C4-2B (cell line): ENCODE data around the gene CYP21A2.
"Not testable (repeated sequence)": the region's sequence is repeated elsewhere in the genome, so short reads cannot be mapped to it uniquely, and the experiment has no call there.

ENCODE experiments used
- H3K27ac ChIP-seq: fragments of 450-650 bp; 2 replicates; pipeline ENCODE4 v1.5.1; 2017
- ZFX ChIP-seq: fragments of 450-650 bp; IDR thresholded peaks from 2 replicates; pipeline ENCODE4 v1.6.1; 2017
- TF ChIP-seq, protein P1 (sequence below): fragments of 450-650 bp; conservative IDR thresholded peaks from 2 replicates; pipeline ENCODE4 v1.5.1; 2017; ENCODE audit warnings: mild to moderate bottlenecking

The CYP21A2 gene

DNA sequence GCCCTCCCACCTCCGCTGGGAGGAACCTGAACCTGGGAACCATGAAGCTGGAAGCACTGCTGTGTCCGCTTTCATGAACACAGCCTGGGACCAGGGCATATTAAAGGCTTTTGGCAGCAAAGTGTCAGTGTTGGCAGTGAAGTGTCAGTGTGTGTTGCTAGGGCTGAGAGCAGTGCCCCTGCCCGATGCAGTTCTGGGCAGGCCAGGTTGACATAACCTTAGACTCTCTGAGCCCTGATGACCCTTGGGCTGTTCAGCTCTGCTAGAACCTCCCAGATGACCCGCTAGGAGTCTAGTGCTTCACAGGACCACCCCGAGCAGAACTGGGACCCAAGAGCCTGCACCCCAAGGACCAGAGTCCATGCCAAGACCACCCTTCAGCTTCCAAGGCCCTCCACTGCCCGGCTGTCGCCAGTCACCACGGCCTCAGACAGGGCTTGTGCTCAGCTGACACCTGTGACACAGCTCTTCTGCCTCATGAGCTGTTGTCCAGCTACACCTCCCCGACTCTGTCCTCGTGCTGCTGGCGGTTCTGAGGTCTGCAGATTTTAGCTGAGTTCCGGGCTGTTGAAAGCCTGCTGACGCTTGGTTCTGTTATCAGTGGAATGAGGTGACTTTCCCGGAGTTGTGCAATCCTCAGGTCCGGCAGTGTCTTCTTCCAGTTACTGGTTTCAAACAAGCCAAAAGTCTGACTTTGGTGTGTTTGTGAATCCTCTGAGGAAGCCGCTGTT is 2.8 kb upstream of the CYP21A2 start:
- not testable (repeated sequence) for H3K27ac ChIP-seq

DNA sequence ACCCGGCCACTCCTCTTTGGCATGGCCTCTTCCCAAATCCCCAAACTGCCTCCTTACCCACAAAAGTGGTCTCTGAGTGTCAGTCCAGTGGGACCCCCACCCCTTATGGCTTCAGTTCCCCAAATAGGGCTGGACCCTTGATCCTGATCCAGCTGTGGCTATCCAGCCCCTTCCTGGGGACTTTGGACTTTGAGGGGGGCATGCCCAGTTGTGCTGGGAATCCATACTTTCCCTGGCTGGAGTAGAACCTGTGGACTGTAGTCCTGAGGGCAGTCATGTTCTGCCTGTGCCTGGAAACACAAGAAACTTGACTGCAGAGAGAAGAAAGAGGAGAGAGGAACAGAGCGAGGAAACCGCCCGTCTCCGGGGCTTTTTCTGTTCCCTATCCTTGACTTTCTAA is 1.1 kb upstream of the CYP21A2 start:
- H3K27ac ChIP-seq, result not testable (repeated sequence)

DNA sequence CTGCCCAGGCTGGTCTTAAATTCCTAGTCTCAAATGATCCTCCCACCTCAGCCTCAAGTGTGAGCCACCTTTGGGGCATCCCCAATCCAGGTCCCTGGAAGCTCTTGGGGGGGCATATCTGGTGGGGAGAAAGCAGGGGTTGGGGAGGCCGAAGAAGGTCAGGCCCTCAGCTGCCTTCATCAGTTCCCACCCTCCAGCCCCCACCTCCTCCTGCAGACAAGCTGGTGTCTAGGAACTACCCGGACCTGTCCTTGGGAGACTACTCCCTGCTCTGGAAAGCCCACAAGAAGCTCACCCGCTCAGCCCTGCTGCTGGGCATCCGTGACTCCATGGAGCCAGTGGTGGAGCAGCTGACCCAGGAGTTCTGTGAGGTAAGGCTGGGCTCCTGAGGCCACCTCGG is 663 bp downstream of the CYP21A2 start:
- H3K27ac ChIP-seq, result not testable (repeated sequence)

DNA sequence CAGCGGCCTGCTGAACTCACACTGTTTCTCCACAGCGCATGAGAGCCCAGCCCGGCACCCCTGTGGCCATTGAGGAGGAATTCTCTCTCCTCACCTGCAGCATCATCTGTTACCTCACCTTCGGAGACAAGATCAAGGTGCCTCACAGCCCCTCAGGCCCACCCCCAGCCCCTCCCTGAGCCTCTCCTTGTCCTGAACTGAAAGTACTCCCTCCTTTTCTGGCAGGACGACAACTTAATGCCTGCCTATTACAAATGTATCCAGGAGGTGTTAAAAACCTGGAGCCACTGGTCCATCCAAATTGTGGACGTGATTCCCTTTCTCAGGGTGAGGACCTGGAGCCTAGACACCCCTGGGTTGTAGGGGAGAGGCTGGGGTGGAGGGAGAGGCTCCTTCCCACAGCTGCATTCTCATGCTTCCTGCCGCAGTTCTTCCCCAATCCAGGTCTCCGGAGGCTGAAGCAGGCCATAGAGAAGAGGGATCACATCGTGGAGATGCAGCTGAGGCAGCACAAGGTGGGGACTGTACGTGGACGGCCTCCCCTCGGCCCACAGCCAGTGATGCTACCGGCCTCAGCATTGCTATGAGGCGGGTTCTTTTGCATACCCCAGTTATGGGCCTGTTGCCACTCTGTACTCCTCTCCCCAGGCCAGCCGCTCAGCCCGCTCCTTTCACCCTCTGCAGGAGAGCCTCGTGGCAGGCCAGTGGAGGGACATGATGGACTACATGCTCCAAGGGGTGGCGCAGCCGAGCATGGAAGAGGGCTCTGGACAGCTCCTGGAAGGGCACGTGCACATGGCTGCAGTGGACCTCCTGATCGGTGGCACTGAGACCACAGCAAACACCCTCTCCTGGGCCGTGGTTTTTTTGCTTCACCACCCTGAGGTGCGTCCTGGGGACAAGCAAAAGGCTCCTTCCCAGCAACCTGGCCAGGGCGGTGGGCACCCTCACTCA is 1.4 kb downstream of the CYP21A2 start:
- not testable (repeated sequence) for H3K27ac ChIP-seq

DNA sequence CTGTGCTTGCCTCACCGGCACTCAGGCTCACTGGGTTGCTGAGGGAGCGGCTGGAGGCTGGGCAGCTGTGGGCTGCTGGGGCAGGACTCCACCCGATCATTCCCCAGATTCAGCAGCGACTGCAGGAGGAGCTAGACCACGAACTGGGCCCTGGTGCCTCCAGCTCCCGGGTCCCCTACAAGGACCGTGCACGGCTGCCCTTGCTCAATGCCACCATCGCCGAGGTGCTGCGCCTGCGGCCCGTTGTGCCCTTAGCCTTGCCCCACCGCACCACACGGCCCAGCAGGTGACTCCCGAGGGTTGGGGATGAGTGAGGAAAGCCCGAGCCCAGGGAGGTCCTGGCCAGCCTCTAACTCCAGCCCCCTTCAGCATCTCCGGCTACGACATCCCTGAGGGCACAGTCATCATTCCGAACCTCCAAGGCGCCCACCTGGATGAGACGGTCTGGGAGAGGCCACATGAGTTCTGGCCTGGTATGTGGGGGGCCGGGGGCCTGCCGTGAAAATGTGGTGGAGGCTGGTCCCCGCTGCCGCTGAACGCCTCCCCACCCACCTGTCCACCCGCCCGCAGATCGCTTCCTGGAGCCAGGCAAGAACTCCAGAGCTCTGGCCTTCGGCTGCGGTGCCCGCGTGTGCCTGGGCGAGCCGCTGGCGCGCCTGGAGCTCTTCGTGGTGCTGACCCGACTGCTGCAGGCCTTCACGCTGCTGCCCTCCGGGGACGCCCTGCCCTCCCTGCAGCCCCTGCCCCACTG is 2.3 kb downstream of the CYP21A2 start:
- H3K27ac ChIP-seq, result not testable (repeated sequence)

DNA sequence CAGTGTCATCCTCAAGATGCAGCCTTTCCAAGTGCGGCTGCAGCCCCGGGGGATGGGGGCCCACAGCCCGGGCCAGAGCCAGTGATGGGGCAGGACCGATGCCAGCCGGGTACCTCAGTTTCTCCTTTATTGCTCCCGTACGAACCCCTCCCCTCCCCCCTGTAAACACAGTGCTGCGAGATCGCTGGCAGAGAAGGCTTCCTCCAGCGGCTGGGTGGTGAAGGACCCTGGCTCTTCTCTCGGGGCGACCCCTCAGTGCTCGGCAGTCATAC is 2.8 kb downstream of the CYP21A2 start:
- not testable (repeated sequence) for H3K27ac ChIP-seq

DNA sequence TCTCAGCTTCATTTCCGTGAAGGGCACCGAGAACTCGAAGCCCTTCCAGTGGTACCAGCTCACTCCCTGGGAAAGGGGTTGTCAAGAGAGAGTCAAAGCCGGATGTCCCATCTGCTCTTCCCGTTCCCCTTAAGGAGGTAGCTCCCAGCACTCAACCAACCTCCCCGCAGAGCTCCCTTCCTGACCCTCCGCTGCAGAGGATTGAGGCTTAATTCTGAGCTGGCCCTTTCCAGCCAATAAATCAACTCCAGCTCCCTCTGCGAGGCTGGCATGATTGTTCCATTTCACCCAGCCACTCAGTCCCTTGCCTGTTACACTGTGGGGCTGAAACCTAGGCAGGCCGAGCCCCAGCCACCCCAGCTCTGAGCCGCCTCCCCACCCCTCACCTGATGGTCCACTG is 3.2 kb downstream of the CYP21A2 start:
- H3K27ac ChIP-seq, result not testable (repeated sequence)

DNA sequence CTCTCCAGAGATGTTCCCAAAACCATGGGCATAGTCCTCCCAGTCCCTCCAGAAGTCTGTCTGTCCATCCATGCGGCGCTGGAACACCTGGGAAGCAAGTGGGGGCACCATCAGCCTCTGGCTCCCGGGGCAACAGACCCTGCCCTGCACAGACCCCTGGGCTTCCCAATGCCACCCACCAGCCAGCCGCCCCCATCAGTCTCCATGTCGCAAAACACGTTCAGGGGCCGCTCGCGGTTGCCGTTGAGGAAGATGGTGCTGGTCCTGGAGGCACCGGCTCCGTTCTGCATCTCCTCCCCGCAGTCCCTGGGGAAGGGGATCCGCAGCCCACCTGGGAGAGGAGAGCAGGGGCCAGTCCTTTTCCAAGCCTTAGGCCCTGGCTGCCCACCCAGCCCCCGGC is 4.1 kb downstream of the CYP21A2 start:
- not testable (repeated sequence) for H3K27ac ChIP-seq

DNA sequence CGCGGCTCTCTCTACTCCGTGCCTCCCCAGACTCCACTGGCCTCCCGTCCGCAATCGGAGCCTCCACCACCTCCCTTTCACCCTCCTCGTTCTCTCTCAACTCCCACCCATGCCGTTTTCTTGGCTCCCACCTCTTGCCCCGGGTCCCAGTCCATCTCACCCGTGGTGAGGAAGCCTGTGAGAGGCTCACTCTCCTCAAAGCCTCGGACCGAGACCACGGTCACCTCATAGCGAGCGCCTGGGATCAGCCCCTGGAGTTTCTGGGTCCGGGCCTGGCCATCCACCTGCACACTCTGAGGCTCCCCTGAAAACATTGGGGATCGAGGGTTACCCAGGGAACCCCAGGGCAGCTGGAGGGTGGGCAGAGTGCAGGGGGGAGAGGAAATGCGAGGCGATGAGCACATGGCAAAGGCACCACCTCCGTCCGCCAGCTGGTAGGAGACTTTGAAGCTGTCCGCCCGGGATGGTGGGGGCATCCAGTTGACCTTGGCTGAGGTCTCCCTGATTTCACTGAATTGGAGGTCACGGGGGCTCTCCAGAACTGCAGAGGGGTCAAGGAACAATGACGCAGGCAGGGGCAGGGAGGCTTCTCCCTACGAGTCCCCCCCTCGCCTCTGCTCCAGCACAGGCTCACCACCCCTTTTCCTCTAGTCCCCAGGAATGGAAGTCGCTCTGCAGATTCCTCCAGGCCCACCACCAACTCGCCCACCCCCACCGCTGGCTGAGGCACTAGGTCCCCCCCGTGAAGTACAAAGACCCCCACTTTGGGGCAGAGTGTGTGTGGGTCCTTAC is 5.6 kb downstream of the CYP21A2 start:
- H3K27ac ChIP-seq, result not testable (repeated sequence)

DNA sequence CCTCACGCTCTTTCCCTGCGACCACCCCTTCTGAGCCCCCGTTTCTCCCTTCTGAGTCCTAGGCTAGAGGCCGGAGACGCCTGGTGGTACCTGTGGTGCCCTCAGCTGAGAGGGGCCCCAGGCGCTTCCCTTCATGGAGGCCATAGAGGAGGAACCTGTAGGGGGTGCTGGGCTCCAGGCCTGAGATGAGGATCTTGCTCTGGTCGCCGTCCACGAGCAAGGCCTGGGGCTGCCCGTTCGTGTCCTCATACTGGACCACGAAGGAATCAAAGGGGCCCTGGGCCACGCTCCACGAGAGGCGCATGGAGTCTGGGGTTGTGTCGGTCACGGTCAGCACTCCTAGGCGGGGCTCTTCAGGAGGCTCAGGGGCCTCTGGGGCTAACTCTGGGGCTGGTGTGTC is 6.7 kb downstream of the CYP21A2 start:
- H3K27ac ChIP-seq, result not testable (repeated sequence)

DNA sequence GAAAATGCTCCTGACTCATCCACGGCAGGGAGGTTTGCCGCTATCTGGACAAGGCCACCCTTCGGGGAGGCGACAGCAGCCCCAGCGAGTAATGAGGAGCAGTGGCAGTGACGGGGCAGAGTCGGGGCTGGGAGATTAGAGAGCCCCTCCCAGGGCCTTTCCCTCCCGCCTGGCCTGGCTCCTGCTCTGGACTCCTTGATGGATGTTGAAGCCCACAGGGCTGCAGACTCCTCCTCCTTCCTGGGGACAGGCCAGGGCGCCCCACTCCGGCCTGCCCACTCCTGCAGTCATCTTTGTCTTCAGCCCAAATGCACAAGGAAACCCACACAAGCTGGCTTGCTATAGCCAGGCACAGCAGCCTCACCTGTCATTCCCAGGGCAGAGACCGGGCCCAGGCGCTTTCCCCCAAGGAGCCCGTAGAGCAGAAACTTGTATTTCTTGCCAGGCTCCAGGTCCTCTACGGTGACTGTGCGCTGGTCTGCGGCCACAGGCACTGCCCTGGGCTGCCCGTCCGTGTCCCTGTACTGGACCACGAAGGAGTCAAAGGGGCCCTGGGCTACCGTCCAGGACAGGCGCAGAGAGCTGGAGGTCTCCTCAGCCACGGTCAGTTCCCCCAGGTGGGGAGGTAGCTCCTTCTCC is 7.7 kb downstream of the CYP21A2 start:
- no peak overlapping the region for H3K27ac ChIP-seq
- TF ChIP-seq ZFX, result no peak
- TF ChIP-seq, protein P1, sequence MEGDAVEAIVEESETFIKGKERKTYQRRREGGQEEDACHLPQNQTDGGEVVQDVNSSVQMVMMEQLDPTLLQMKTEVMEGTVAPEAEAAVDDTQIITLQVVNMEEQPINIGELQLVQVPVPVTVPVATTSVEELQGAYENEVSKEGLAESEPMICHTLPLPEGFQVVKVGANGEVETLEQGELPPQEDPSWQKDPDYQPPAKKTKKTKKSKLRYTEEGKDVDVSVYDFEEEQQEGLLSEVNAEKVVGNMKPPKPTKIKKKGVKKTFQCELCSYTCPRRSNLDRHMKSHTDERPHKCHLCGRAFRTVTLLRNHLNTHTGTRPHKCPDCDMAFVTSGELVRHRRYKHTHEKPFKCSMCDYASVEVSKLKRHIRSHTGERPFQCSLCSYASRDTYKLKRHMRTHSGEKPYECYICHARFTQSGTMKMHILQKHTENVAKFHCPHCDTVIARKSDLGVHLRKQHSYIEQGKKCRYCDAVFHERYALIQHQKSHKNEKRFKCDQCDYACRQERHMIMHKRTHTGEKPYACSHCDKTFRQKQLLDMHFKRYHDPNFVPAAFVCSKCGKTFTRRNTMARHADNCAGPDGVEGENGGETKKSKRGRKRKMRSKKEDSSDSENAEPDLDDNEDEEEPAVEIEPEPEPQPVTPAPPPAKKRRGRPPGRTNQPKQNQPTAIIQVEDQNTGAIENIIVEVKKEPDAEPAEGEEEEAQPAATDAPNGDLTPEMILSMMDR, result no peak

DNA sequence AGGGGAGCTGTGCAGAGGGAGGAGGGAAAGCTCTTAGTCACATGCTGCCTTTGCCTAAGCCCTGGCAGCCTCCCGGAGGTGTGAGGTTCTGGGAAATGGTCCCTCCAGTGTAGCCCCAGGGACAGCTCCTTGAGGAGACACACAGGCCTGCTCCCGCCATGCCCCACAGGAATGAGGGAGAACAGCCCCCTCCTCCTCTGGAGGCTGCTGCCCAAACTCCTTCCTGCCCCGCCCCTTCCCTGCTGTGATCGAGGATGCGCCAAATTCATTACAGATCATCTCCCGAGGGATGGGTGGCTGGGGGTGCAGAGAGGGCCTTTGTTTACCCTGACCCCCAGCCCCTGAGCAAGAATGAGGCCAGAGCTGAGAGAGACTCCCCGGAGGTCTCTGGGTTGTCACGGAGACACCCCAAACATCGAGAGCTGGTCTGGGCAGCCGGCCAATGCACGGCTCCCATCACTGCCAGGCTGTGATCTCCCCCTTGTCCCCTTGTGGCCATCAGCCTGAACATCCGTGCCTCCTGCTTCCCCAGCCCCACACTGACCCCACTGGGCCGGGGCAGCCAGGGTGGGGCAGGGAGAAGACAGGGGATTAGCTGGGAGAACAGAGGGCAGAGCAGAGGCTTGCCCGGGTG is 8.4 kb downstream of the CYP21A2 start:
- H3K27ac ChIP-seq, result no peak overlapping the region

More for the DNA sequence above, 8.4 kb downstream of the CYP21A2 start:
- TF ChIP-seq, protein P1, result no peak
- no peak for TF ChIP-seq ZFX
